GM12801 (cell line): Measurements from ENCODE around the gene FHOD3.

ENCODE experiments used
- TF ChIP-seq, protein P1 (sequence below): IDR thresholded peaks from one replicate; pipeline ENCODE4 v1.5.1; 2011; ENCODE audit warnings: control low read depth; ENCODE audit not compliant: insufficient read length; ENCODE audit errors: extremely low read depth

FHOD3 gene

DNA sequence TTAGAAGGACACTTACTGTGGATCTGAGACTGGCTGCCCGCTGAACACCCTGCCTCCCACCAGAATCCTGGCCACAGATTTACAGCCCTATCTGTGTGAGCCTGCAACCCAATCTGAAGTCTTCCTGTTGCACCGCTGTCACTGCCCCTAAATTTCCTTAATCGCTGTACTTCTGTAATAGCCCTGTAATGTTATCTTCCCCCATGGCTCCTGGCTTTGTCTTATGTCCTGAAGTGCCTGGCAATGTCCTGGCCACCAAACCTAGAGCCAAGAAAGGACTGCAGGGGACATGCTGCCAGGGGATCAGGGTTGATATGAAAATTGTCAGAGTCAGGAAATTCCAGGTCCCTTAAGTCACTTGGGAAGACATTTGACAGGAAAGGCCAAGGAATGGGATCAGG lies 52.7 kb downstream of the FHOD3 start:
- TF ChIP-seq, protein P1, sequence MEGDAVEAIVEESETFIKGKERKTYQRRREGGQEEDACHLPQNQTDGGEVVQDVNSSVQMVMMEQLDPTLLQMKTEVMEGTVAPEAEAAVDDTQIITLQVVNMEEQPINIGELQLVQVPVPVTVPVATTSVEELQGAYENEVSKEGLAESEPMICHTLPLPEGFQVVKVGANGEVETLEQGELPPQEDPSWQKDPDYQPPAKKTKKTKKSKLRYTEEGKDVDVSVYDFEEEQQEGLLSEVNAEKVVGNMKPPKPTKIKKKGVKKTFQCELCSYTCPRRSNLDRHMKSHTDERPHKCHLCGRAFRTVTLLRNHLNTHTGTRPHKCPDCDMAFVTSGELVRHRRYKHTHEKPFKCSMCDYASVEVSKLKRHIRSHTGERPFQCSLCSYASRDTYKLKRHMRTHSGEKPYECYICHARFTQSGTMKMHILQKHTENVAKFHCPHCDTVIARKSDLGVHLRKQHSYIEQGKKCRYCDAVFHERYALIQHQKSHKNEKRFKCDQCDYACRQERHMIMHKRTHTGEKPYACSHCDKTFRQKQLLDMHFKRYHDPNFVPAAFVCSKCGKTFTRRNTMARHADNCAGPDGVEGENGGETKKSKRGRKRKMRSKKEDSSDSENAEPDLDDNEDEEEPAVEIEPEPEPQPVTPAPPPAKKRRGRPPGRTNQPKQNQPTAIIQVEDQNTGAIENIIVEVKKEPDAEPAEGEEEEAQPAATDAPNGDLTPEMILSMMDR = no peak

DNA sequence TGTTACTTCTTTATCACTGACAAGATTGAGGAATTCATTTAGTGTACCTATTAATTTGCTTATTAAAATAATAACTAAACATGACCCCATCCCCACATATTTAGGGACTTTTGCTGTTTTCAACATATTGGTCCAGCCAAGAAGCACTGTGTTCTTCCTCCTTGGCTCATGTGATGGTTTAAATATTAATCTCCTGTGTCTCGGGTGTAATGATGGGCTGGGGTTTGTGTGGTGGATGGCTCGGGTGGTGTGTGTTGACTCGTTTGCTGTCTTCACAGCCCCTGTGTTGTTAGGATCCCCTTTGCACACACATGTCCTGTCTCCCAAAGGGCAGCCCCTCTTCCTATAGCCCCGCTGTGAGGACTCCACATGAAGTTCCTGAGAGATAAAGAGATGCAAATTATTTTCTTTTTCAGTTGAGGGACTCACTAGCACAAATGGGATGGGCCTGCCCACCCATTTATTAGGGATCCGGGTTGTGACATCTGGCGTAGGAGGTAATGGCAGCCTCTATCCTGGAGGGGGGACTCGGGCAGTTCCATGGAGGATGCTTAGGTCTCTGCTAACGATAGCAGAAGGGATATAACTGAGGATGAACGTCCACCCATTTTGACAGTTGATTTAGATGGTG lies 53.4 kb downstream of the FHOD3 start:
- TF ChIP-seq, protein P1 = no peak

- TF ChIP-seq, protein P1 = no peak
Measured at GRCh38 chr18:36352384-36352783, 54.9 kb downstream of the FHOD3 start.

GRCh38 chr18:36354989-36355388 lies 57.5 kb downstream of the FHOD3 start:
- TF ChIP-seq, protein P1 = no peak

DNA sequence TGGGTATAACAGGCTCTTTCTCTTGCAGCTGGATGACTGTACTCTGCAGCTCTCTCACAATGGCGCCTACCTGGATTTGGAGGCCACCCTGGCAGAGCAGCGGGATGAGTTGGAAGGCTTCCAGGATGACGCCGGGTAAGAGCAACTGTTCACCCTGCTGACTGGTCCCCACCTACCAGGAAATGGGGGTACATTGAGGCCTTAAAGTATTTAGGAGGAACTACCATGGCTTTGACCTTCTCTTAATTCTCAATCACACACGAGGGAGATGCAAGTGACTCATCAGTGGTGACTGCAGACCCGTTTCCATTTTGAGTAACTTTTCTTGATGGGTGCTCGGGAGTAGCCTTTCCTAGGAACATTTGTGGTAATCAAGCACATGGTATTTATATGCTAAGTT lies 58.0 kb downstream of the FHOD3 start:
- TF ChIP-seq, protein P1 = no peak

- TF ChIP-seq, protein P1 = no peak
Measured at GRCh38 chr18:36358141-36358540, 60.6 kb downstream of the FHOD3 start.

DNA sequence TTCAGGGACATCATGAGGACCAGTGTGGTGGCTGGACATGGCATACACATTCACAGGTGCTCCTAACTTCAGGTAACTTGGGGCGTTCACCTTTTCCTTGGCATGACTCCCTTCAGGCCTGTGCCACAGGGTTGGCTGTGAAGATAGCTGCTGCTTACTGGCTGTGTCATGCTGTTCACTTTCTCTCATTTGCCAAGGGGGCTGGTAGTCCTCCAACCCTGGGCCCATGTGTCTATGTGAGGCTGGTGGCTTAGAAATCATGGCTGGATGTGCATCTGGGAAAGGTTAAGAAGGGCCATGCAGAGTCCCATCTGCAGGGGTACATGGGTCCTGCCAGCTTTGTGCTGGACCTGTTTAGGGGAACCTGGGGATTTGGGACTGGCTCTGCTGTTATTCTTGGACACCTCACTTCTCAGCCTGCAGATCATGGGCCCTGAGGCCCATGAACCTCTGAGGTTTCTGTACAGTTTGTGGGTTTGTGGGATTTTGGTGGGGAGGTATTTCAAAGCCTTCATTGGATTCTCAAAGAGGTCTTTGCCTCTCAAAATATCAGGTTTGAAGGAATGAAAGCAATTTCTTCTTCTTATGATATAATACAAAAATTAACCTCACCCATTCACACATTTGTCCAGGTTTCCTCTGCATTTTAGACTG lies 62.9 kb downstream of the FHOD3 start:
- TF ChIP-seq, protein P1 = no peak
